Spleen (tissue), 11 donors: ENCODE data around the gene USH2A. TPM values are rescaled to one million over a fixed set of nuclear protein-coding genes. Genes with fewer than 3 reads are reported as not detected.

Experiments
- DNase-seq: peaks from one replicate; pipeline ENCODE4 v3.0.0-alpha.2; 2020
- H3K27ac ChIP-seq, 8 donors: fragments of 200-600 bp; sonication (generic) in 7 of 8; 1 replicate in 4 of 8; 2 replicates in 4 of 8; pipeline versions ENCODE4 v1.5.0 to v1.8.0; 2016 to 2021; ENCODE audit warnings: inconsistent platforms in 4 of 8, mild to moderate bottlenecking in 4 of 8, moderate library complexity in 1 of 8
- H3K27me3 ChIP-seq, 7 donors: fragments of 200-600 bp; sonication (generic) in 6 of 7; replicated peaks in 1 of 7; 1 replicate in 4 of 7; 2 replicates in 3 of 7; pipeline versions ENCODE4 v1.5.0 to v1.8.0; 2016 to 2021; ENCODE audit warnings: inconsistent platforms in 3 of 7, mild to moderate bottlenecking in 1 of 7
- H3K36me3 ChIP-seq, 6 donors: fragments of 200-600 bp; sonication (generic) in 5 of 6; 1 replicate in 4 of 6; 2 replicates in 2 of 6; pipeline versions ENCODE4 v1.5.0 to v1.8.0; 2016 to 2021; ENCODE audit warnings: inconsistent platforms in 2 of 6
- H3K4me1 ChIP-seq, 6 donors: fragments of 200-600 bp; sonication (generic) in 5 of 6; 1 replicate in 3 of 6; 2 replicates in 3 of 6; pipeline versions ENCODE4 v1.5.0 to v1.8.0; 2016 to 2021; ENCODE audit warnings: inconsistent platforms in 3 of 6
- H3K4me3 ChIP-seq, 8 donors: fragments of 200-600 bp; sonication (generic) in 7 of 8; 1 replicate in 4 of 8; 2 replicates in 4 of 8; pipeline versions ENCODE4 v1.5.0 to v1.8.0; 2016 to 2021; ENCODE audit warnings: inconsistent platforms in 4 of 8, mild to moderate bottlenecking in 4 of 8, moderate library complexity in 2 of 8
- H3K9me3 ChIP-seq, 8 donors: fragments of 200-600 bp; sonication (generic) in 7 of 8; 1 replicate in 4 of 8; 2 replicates in 4 of 8; pipeline versions ENCODE4 v1.5.0 to v1.8.0; 2016 to 2021; ENCODE audit warnings: inconsistent platforms in 4 of 8
- POLR2A ChIP-seq, 3 donors: fragments of 450-650 bp; IDR thresholded peaks; one replicate each; pipeline ENCODE4 v1.5.1; 2017; ENCODE audit warnings: antibody characterized with exemption in 3 of 3, mild to moderate bottlenecking in 1 of 3
- POLR2AphosphoS5 ChIP-seq, 3 donors: sonication (generic); formaldehyde crosslinking; IDR thresholded peaks; one replicate each; pipeline ENCODE4 v1.5.1; 2017; ENCODE audit warnings: antibody characterized with exemption in 3 of 3
- whole genome bisulfite sequencing, 5 donors: extraction: QIAGEN DNeasy Blood & Tissue Kit in 3 of 5; methylation state at CpG; one replicate each; pipeline versions ENCODE4 v1.1.5 to v1.1.7; 2013 to 2018; 5-methylcytosine and 5-hydroxymethylcytosine counted together
- intact Hi-C: fragments of 100-400 bp; cut with DNase I; formaldehyde crosslinking; loops from one replicate; pipeline ENCODE4 v1.15.0; 2023; ENCODE audit warnings: low total_unique reads
- polyA plus RNA-seq, 3 donors: library from polyadenylated mRNA; stranded (reverse); fragments of 200-250 nt; gene quantifications; one replicate each; pipeline ENCODE4 v1.2.1, GENCODE V29; 2013
- total RNA-seq, 7 donors: library from RNA; depleted of rRNA in 3 of 7; stranded (reverse); fragments of >200 nt in 3 of 7; fragmentation: NEBNext Ultra II Directional in 4 of 7; extraction: Animal tissue kit (Norgen Biotek cat#: 25700) in 4 of 7; gene quantifications; one replicate each; pipeline versions ENCODE4 v1.1.0 to v1.2.1, GENCODE V29; 2016 to 2021
- TF ChIP-seq, protein P1 (sequence below), 11 experiments: fragments of 200-600 bp in 7 of 11; fragments of 450-650 bp in 4 of 11; sonication (generic) in 4 of 11; IDR thresholded peaks in 8 of 11; conservative IDR thresholded peaks in 3 of 11; 1 replicate in 7 of 11; 2 replicates in 4 of 11; pipeline versions ENCODE4 v1.4.0 to v1.8.0; 2016 to 2021; ENCODE audit warnings: antibody characterized with exemption in 11 of 11, inconsistent platforms in 4 of 11, mild to moderate bottlenecking in 1 of 11
- donor health status: healthy with polysubstance abuse.
- donor health status: DM: no; HTN: no; CAD: no; lungs with moderate emphysema.
- donor health status: DM: no; HTN: no; CAD: no.
- donor health status: Bipolar disorder and iron deficiency.
- donor health status: healthy.
- donor health status: DM: no; HTN: no; CAD: no.
- donor health status: DM: yes; HTN: yes; CAD: no.

USH2A gene
- total and polyA plus RNA-seq, 10 donors: under 0.01 TPM; not detected in 9

DNA sequence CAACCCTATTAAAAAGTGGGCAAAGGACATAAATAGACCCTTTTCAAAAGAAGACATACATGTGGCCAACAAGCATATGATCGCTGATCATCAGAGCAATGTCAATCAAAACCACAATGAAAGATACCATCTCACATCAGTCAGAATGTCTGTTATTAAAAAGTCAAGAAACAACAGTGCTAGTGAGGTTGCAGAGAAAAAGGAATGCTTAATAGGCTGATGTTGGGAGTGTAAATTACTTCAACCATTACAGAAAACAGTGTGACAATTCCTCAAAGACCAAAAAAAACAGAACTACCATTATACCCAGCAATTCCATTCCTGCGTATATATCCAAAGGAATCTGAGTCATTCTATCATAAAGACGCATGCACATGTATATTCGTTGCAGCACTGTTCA lies 13.2 kb downstream of the USH2A start:
- no peaks in the 10 kb centered on the region for H3K4me1 ChIP-seq
- H3K27me3 ChIP-seq: no peaks in the 10 kb centered on the region
- intact Hi-C loops: no loop called here
- no peaks in the 10 kb centered on the region for H3K9me3 ChIP-seq
- no peak overlapping the region for H3K4me3 ChIP-seq
- no peaks in the 10 kb centered on the region for H3K36me3 ChIP-seq
- DNase-seq: no peak
- TF ChIP-seq POLR2A (IDR thresholded peaks at IDR 0.05): no peak
- no peak for TF ChIP-seq POLR2AphosphoS5 (IDR thresholded peaks at IDR 0.05)
- TF ChIP-seq, protein P1, sequence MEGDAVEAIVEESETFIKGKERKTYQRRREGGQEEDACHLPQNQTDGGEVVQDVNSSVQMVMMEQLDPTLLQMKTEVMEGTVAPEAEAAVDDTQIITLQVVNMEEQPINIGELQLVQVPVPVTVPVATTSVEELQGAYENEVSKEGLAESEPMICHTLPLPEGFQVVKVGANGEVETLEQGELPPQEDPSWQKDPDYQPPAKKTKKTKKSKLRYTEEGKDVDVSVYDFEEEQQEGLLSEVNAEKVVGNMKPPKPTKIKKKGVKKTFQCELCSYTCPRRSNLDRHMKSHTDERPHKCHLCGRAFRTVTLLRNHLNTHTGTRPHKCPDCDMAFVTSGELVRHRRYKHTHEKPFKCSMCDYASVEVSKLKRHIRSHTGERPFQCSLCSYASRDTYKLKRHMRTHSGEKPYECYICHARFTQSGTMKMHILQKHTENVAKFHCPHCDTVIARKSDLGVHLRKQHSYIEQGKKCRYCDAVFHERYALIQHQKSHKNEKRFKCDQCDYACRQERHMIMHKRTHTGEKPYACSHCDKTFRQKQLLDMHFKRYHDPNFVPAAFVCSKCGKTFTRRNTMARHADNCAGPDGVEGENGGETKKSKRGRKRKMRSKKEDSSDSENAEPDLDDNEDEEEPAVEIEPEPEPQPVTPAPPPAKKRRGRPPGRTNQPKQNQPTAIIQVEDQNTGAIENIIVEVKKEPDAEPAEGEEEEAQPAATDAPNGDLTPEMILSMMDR (IDR thresholded peaks at IDR 0.05 in 8 of 11, conservative IDR thresholded peaks at IDR 0.05 in 3 of 11): no peak
- 87 to 93% (median 91%) methylated on average over 4 of the region's 4 CpGs for WGBS, 5 donors
- H3K27ac ChIP-seq: no peak overlapping the region

DNA sequence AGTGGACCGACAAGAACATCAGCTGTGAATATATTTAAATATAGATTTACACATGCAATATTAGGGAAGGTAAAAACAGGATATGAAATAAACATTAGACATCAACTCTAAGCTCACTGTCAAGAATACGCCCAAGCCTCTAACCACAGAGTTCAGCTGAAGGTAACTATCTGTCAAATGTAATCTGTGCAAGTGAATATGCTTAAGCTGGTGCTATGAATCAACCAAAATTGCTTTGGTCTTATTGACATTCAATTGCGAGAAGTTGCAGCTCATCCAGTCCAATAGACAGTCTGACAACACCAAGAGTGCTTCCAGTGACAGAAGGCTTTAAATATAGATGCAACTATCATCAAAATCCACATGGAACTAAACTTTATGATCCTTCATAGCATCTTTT lies 32.3 kb downstream of the USH2A start:
- H3K4me1 ChIP-seq: no peaks in the 10 kb centered on the region
- TF ChIP-seq POLR2AphosphoS5 (IDR thresholded peaks at IDR 0.05) (no peak), POLR2A (IDR thresholded peaks at IDR 0.05) (no peak)
- TF ChIP-seq, protein P1 (IDR thresholded peaks at IDR 0.05 in 8 of 11, conservative IDR thresholded peaks at IDR 0.05 in 3 of 11): no peak
- DNase-seq: no peak
- H3K27me3 ChIP-seq: no peaks in the 10 kb centered on the region
- WGBS, 5 donors: 72 to 82% (median 76%) methylated on average over 3 of the region's 3 CpGs
- H3K27ac ChIP-seq: no peak overlapping the region
- H3K36me3 ChIP-seq: no peaks in the 10 kb centered on the region
- no peaks in the 10 kb centered on the region for H3K9me3 ChIP-seq
- intact Hi-C loops: no loop called here
- no peak overlapping the region for H3K4me3 ChIP-seq

DNA sequence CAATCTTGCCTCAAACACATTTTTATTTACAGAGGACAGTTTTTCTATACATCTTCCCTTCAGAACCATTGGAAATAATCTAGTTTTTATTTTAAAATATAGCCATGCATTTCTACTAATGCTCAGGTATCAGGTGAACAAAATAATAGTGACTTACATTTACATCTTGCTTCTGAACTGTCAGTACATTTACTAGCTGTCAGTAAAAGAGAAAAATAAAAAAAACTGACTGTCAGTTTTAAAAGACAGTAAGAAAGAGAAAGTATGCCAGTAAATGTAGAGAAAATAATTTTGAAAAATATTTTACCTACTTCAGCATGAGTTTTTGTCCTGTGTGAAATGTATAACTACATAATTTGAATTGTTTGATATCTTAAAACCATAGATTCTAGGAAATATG lies 33.5 kb downstream of the USH2A start:
- Histone ChIP-seq H3K36me3 (no peaks in the 10 kb centered on the region), H3K4me1 (no peaks in the 10 kb centered on the region), H3K9me3 (no peaks in the 10 kb centered on the region), H3K27me3 (no peaks in the 10 kb centered on the region), H3K27ac (no peak overlapping the region), H3K4me3 (no peak overlapping the region)
- intact Hi-C loops: no loop called here
- DNase-seq: no peak
- no peak for TF ChIP-seq POLR2A (IDR thresholded peaks at IDR 0.05)
- TF ChIP-seq, protein P1 (IDR thresholded peaks at IDR 0.05 in 8 of 11, conservative IDR thresholded peaks at IDR 0.05 in 3 of 11): no peak
- no peak for TF ChIP-seq POLR2AphosphoS5 (IDR thresholded peaks at IDR 0.05)

DNA sequence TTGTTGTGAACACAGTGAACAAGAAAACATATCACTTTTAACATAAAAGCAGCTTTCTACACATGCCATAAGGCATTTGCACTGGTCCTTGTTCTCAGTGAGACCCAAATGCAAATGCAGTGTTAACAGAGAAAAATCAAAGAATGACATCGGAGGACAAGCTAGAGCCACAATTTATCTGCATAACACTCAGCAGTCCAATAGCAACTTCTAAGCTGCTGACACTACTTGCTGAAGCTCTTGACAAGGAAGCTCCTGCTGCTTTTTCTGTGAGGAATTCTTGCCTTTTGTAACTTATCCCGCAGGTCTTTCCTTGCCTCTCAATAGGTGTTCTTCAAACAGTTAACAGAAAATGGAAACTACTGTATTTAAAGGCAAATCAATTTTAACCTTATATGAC lies 34.7 kb downstream of the USH2A start:
- DNase-seq: no peak
- WGBS, 5 donors: 13 to 19% (median 16%) methylated on average over 2 of the region's 2 CpGs
- Histone ChIP-seq H3K9me3 (no peaks in the 10 kb centered on the region), H3K36me3 (no peaks in the 10 kb centered on the region), H3K27me3 (no peaks in the 10 kb centered on the region), H3K4me1 (no peaks in the 10 kb centered on the region), H3K27ac (no peak overlapping the region), H3K4me3 (no peak overlapping the region)
- intact Hi-C loops: no loop called here
- TF ChIP-seq POLR2AphosphoS5 (IDR thresholded peaks at IDR 0.05) (no peak), POLR2A (IDR thresholded peaks at IDR 0.05) (no peak)
- TF ChIP-seq, protein P1 (IDR thresholded peaks at IDR 0.05 in 8 of 11, conservative IDR thresholded peaks at IDR 0.05 in 3 of 11): no peak
